Measurements from ENCODE around the gene UBE2D1. TPM values are rescaled to one million over a fixed set of nuclear protein-coding genes. Genes with fewer than 3 reads are reported as not detected.

Gene UBE2D1
- total RNA-seq, 1 donor = 20.3 TPM

- Histone ChIP-seq H2AFZ (ENCODE audit: low read length) (no peak overlapping the region), H3K36me3 (ENCODE audit: insufficient read depth, low read length) (peaks cover 25% of the 10 kb centered on the region), H4K20me1 (ENCODE audit: insufficient read depth, low read length) (no peaks in the 10 kb centered on the region), H3K27ac (ENCODE audit: low read depth, low read length) (peak overlapping the region; percentile 65), H3K4me3 (ENCODE audit: insufficient read depth, low read length) (no peak overlapping the region), H3K79me2 (ENCODE audit: insufficient read depth, low read length) (no peaks in the 10 kb centered on the region), H3K27me3 (ENCODE audit: insufficient read depth, low read length) (no peaks in the 10 kb centered on the region), H3K4me2 (ENCODE audit: insufficient read depth, low read length) (no peak overlapping the region), H3K9me3 (ENCODE audit: low read depth, low read length) (no peaks in the 10 kb centered on the region), H3K4me1 (ENCODE audit: insufficient read depth, low read length) (peaks cover 15% of the 10 kb centered on the region)
- no peak for TF ChIP-seq CTCF (IDR thresholded peaks at IDR 0.05; ENCODE audit: extremely low read depth, low read depth, low read length)
- peak; percentile 81 for DNase-seq (ENCODE audit: insufficient read length, low spot score, missing footprints)
Measured at GRCh38 chr10:58399410-58399809, 64.6 kb downstream of the UBE2D1 start.

- TF ChIP-seq CTCF (IDR thresholded peaks at IDR 0.05; ENCODE audit: extremely low read depth, low read depth, low read length) = no peak
- Histone ChIP-seq H3K4me2 (ENCODE audit: insufficient read depth, low read length) (no peak overlapping the region), H3K4me3 (ENCODE audit: insufficient read depth, low read length) (no peak overlapping the region), H3K9me3 (ENCODE audit: low read depth, low read length) (no peaks in the 10 kb centered on the region), H3K79me2 (ENCODE audit: insufficient read depth, low read length) (no peaks in the 10 kb centered on the region), H3K36me3 (ENCODE audit: insufficient read depth, low read length) (peaks cover 13% of the 10 kb centered on the region), H4K20me1 (ENCODE audit: insufficient read depth, low read length) (no peaks in the 10 kb centered on the region), H3K27me3 (ENCODE audit: insufficient read depth, low read length) (no peaks in the 10 kb centered on the region), H3K4me1 (ENCODE audit: insufficient read depth, low read length) (peaks cover 15% of the 10 kb centered on the region), H3K27ac (ENCODE audit: low read depth, low read length) (peak overlapping the region; percentile 65), H2AFZ (ENCODE audit: low read length) (no peak overlapping the region)
- DNase-seq (ENCODE audit: insufficient read length, low spot score, missing footprints) = no peak
Measured at GRCh38 chr10:58400609-58401008, 65.8 kb downstream of the UBE2D1 start.

- H3K36me3 ChIP-seq (ENCODE audit: insufficient read depth, low read length) = no peaks in the 10 kb centered on the region
- H3K4me1 ChIP-seq (ENCODE audit: insufficient read depth, low read length) = peaks cover 14% of the 10 kb centered on the region
- H3K79me2 ChIP-seq (ENCODE audit: insufficient read depth, low read length) = no peaks in the 10 kb centered on the region
- no peak overlapping the region for H3K27ac ChIP-seq (ENCODE audit: low read depth, low read length)
- no peaks in the 10 kb centered on the region for H3K9me3 ChIP-seq (ENCODE audit: low read depth, low read length)
- H4K20me1 ChIP-seq (ENCODE audit: insufficient read depth, low read length) = no peaks in the 10 kb centered on the region
- H3K4me3 ChIP-seq (ENCODE audit: insufficient read depth, low read length) = no peak overlapping the region
- no peak overlapping the region for H2AFZ ChIP-seq (ENCODE audit: low read length)
- TF ChIP-seq CTCF (IDR thresholded peaks at IDR 0.05; ENCODE audit: extremely low read depth, low read depth, low read length) = no peak
- H3K27me3 ChIP-seq (ENCODE audit: insufficient read depth, low read length) = no peaks in the 10 kb centered on the region
- DNase-seq (ENCODE audit: insufficient read length, low spot score, missing footprints) = no peak
- no peak overlapping the region for H3K4me2 ChIP-seq (ENCODE audit: insufficient read depth, low read length)
Measured at GRCh38 chr10:58404001-58404400, 69.2 kb downstream of the UBE2D1 start.

GRCh38 chr10:58409956-58410610 is 75.3 kb downstream of the UBE2D1 start:
- Histone ChIP-seq H2AFZ (ENCODE audit: low read length) (no peak overlapping the region), H3K4me1 (ENCODE audit: insufficient read depth, low read length) (peaks cover 26% of the 10 kb centered on the region), H3K27ac (ENCODE audit: low read depth, low read length) (no peak overlapping the region), H3K79me2 (ENCODE audit: insufficient read depth, low read length) (no peaks in the 10 kb centered on the region), H3K9me3 (ENCODE audit: low read depth, low read length) (no peaks in the 10 kb centered on the region), H4K20me1 (ENCODE audit: insufficient read depth, low read length) (no peaks in the 10 kb centered on the region), H3K4me2 (ENCODE audit: insufficient read depth, low read length) (no peak overlapping the region), H3K36me3 (ENCODE audit: insufficient read depth, low read length) (no peaks in the 10 kb centered on the region), H3K4me3 (ENCODE audit: insufficient read depth, low read length) (no peak overlapping the region), H3K27me3 (ENCODE audit: insufficient read depth, low read length) (no peaks in the 10 kb centered on the region)
- no peak for DNase-seq (ENCODE audit: insufficient read length, low spot score, missing footprints)
- TF ChIP-seq CTCF (IDR thresholded peaks at IDR 0.05; ENCODE audit: extremely low read depth, low read depth, low read length) = no peak

All from osteoblast (primary cell).